Astrocyte of the spinal cord (primary cell): ENCODE data around the gene MIER1.
A peak's percentile ranks its signal among the peaks of the same experiment; 100 is the strongest.

Source experiments
- DNase-seq: peaks from one replicate; pipeline ENCODE4 v3.0.0; 2011; ENCODE audit warnings: low read depth, low spot score
- H3K4me3 ChIP-seq: 2 replicates; pipeline ENCODE4 v1.5.1; 2011; ENCODE audit warnings: low read depth, mild to moderate bottlenecking, low read length, moderate library complexity
- CTCF ChIP-seq: IDR thresholded peaks from 2 replicates; pipeline ENCODE4 v1.5.1; 2012; ENCODE audit warnings: low read depth, mild to moderate bottlenecking, low read length, inconsistent platforms
- in situ Hi-C: cut with HindIII; loops from 2 replicates; pipeline ENCODE4 v1.10.0; 2017; ENCODE audit warnings: low sequenced_read_pairs

Gene MIER1

DNA sequence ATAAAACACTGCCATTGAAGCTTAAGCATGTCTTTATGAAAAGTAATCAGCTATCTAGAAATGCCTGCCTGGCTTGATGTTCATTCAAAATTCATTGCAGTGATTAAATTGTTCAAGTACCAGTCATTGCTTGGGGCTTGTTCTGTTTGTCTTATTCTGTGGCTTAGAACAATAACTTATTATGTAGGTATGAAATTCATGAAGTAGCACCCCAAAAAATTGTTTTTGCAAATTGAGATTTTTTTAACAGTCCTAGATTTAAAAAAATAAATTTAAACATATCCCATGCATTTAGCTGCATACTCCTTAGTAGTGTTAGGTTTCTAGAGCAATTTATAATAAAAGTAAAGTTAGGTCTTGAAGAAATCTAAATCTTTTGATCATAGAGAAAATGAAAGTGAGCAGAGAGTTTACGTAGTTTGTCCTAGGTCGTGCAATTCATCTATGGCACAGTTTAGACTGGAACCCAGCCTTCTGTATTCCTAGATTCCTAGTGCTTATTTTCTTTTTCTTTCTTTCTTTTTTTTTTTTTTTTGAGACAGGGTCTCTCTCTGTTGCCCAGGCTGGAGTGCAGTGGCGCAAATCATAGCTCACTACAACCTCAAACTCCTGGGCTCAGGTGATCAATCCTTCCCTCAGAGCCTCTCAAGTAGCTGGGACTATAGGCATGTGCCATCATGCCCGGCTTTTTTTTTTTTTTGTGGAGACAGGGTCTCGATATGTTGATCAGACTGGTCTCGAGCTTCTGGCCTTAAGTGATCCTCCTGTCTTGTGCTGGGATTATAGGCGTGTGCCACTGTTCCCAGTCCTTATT is 9.3 kb downstream of the MIER1 start:
- H3K4me3 ChIP-seq = no peak overlapping the region
- no peak for DNase-seq
- in situ Hi-C loops = no loop called here
- no peak for TF ChIP-seq CTCF

- in situ Hi-C loops = no loop called here
- TF ChIP-seq CTCF = no peak
- no peak for DNase-seq
- H3K4me3 ChIP-seq = no peak overlapping the region
These were observed 12.9 kb downstream of the MIER1 start for GRCh38 chr1:66937529-66938234.

DNA sequence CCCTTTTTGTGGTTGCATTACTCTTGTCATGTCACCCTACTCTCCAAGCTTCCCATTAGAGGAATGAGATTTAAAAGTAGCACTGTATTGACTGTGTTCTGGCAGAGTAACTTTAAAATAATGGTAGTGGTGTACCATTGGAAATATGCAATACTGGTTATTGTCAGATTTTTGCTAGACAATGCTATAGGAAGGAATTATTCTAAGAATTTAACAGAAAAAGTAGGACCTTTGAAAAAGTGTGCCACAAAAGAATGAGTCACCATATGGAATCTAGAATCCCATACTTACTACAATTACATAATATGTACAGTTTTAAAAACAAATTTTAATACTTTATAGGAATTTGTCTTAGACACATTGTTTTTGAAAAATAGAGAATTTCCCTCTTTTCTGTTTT is 13.8 kb downstream of the MIER1 start:
- in situ Hi-C loops = no loop called here
- peak; percentile 53 for DNase-seq
- TF ChIP-seq CTCF = no peak

DNA sequence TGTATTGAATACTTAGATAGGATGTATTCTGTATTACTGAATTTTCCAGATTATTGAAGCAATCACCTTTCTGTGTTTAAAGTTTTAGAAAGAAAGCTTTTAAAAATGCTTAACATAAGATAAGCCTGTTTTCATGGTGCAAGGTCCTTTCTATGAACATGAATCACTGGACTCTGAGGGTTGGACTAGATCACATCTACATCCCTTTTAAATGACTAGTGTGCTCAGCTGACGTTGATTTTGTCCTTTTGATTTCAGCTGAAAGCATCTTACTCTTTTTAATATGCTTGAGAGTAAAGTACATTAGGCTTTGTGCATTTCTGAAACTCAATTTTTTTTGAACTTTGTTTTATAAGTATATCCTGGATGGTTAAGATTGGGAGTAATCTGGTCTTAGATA is 16.2 kb downstream of the MIER1 start:
- TF ChIP-seq CTCF = no peak
- DNase-seq = peak; percentile 18
- in situ Hi-C loops = no loop called here

More for the DNA sequence above, 13.8 kb downstream of the MIER1 start:
- no peak overlapping the region for H3K4me3 ChIP-seq

DNA sequence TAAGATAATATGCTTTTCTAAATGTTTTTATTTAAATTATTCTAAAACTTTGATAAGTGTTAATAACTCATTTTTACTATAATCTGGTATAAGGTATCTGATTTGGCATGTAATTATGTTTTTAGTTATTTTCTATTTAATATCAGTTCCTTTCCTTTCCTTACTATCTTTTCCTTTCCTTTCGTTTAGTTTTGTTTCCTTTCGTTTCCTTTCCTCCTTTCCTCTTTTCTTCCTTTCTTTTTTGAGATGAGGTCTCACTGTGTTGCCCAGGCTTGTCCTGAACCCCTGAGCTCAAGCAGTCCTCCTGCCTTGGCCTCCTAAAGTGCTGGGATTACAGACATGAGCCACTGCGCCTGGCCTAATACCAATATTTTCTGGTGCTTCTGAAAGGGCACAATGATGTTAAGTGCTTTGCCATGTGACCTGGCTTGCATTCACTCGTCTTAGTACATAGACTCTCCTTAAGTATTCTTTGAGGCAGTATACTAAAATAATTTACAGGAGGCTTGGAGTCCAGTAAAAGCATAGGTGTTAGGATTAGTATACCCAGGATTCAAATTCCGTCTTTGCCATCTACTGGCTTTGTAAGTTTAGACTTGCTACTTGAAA is 18.7 kb downstream of the MIER1 start:
- no peak overlapping the region for H3K4me3 ChIP-seq
- DNase-seq = no peak
- no peak for TF ChIP-seq CTCF
- in situ Hi-C loops = no loop called here

More for the DNA sequence above, 16.2 kb downstream of the MIER1 start:
- H3K4me3 ChIP-seq = no peak overlapping the region

GRCh38 chr1:66944330-66945274 is 19.8 kb downstream of the MIER1 start:
- in situ Hi-C loops = no loop called here
- H3K4me3 ChIP-seq = no peak overlapping the region
- peak; percentile 82 for DNase-seq
- TF ChIP-seq CTCF = no peak
